NOMO-1 (cell line): ENCODE results near the gene MRPL21.

ENCODE experiments used
- DNase-seq, 2 experiments: peaks; one replicate each; lab custom pipeline; 2025; ENCODE audit not compliant: unreplicated experiment in 2 of 2; lab: John Stamatoyannopoulos, UW

Gene MRPL21

GRCh38 chr11:68843703-68844312 lies 59.8 kb downstream of the MRPL21 start:
- peak; percentile 60 to 82 for DNase-seq

GRCh38 chr11:68843052-68843561 lies 60.5 kb downstream of the MRPL21 start:
- peak; percentile 56 to 59 for DNase-seq

GRCh38 chr11:68842427-68843051 lies 61.1 kb downstream of the MRPL21 start:
- no peak for DNase-seq

- DNase-seq: peak; percentile 63 to 75
These were observed 61.8 kb downstream of the MRPL21 start, which contains the start of gene CPT1A for GRCh38 chr11:68841718-68842426. Gene CPT1A, minus strand, starts transcription at chr11:68841916. Its CDS starts 26,442 bp downstream, at chr11:68815474.
